Glomerular visceral epithelial cell (primary cell): ENCODE results near the gene MLANA.

Experiments used
- DNase-seq: peaks from one replicate; pipeline ENCODE4 v3.0.0-alpha.2; 2016; ENCODE audit errors: extremely low spot score

The MLANA gene

GRCh38 chr9:5957166-5957565 is 66.5 kb downstream of the MLANA start:
- DNase-seq = no peak

- no peak for DNase-seq
Measured at GRCh38 chr9:5958273-5958672, 67.6 kb downstream of the MLANA start.
